HG03159 (cell line): Measurements from ENCODE around the gene BAHD1.

Source experiments
- ATAC-seq: cut with Tn5 transposase; IDR thresholded peaks from one replicate; pipeline ENCODE4 v1.9.1; 2021; ENCODE audit warnings: mild to moderate bottlenecking, moderate library complexity; ENCODE audit not compliant: unreplicated experiment

The BAHD1 gene

GRCh38 chr15:40489274-40490175, 48.8 kb downstream of the BAHD1 start:
- ATAC-seq, result no peak

GRCh38 chr15:40493089-40493840, 52.5 kb downstream of the BAHD1 start:
- no peak for ATAC-seq

GRCh38 chr15:40495516-40495915, 54.8 kb downstream of the BAHD1 start:
- ATAC-seq, result no peak

GRCh38 chr15:40498418-40498817, 57.7 kb downstream of the BAHD1 start:
- no peak for ATAC-seq

- no peak for ATAC-seq
Measured at GRCh38 chr15:40498891-40499290, 58.1 kb downstream of the BAHD1 start.

- no peak for ATAC-seq
Measured at GRCh38 chr15:40499931-40500330, 59.2 kb downstream of the BAHD1 start.

- no peak for ATAC-seq
Measured at GRCh38 chr15:40500568-40501330, 60.0 kb downstream of the BAHD1 start.

GRCh38 chr15:40501487-40501886, 60.7 kb downstream of the BAHD1 start:
- ATAC-seq, result no peak

GRCh38 chr15:40506964-40507571, 66.3 kb downstream of the BAHD1 start:
- no peak for ATAC-seq

- ATAC-seq, result no peak
Measured at GRCh38 chr15:40508216-40508615, 67.5 kb downstream of the BAHD1 start.

- no peak for ATAC-seq
Measured at GRCh38 chr15:40510201-40510600, 69.4 kb downstream of the BAHD1 start.

GRCh38 chr15:40511093-40511471, 70.3 kb downstream of the BAHD1 start:
- peak; percentile 41 for ATAC-seq

- peak; percentile 47 for ATAC-seq
Measured at GRCh38 chr15:40511472-40512133, 70.8 kb downstream of the BAHD1 start.

GRCh38 chr15:40512440-40512839, 71.7 kb downstream of the BAHD1 start:
- no peak for ATAC-seq

- ATAC-seq, result no peak
Measured at GRCh38 chr15:40513609-40514008, 72.9 kb downstream of the BAHD1 start.

- no peak for ATAC-seq
Measured at GRCh38 chr15:40516322-40516721, 75.6 kb downstream of the BAHD1 start.
